Gastrocnemius medialis (tissue), 4 donors: ENCODE data around the gene CXCR5. TPM values are rescaled to one million over a fixed set of nuclear protein-coding genes. Genes with fewer than 3 reads are reported as not detected.

Source experiments
- ATAC-seq, 2 donors: fragments of 150-250 bp; one replicate each; pipeline ENCODE4 v1.9.1; 2016
- DNase-seq, 2 donors: peaks; one replicate each; pipeline ENCODE4 v3.0.0-alpha.2; 2019
- H3K27ac ChIP-seq, 4 donors: fragments of 200-600 bp; sonication (generic); 1 replicate in 1 of 4; 2 replicates in 3 of 4; pipeline ENCODE4 v1.5.1; 2016 to 2018; ENCODE audit warnings: mild to moderate bottlenecking in 2 of 4, moderate library complexity in 1 of 4
- H3K27me3 ChIP-seq, 3 donors: fragments of 200-600 bp; sonication (generic) in 2 of 3; 1 replicate in 1 of 3; 2 replicates in 2 of 3; pipeline versions ENCODE4 v1.5.1 to v1.6.0; 2016 to 2019; ENCODE audit warnings: mild to moderate bottlenecking in 1 of 3, moderate library complexity in 1 of 3
- H3K36me3 ChIP-seq, 2 donors: fragments of 200-600 bp; sonication (generic) in 1 of 2; one replicate each; pipeline ENCODE4 v1.5.1; 2017 to 2018
- H3K4me1 ChIP-seq, 2 donors: fragments of 200-600 bp; sonication (generic) in 1 of 2; one replicate each; pipeline ENCODE4 v1.5.1; 2016 to 2017; ENCODE audit warnings: mild to moderate bottlenecking in 2 of 2
- H3K4me3 ChIP-seq, 4 donors: fragments of 200-600 bp; sonication (generic) in 3 of 4; 1 replicate in 1 of 4; 2 replicates in 3 of 4; pipeline ENCODE4 v1.5.1; 2016 to 2019; ENCODE audit warnings: mild to moderate bottlenecking in 2 of 4
- H3K9me3 ChIP-seq, 3 donors: fragments of 200-600 bp; sonication (generic) in 2 of 3; 1 replicate in 1 of 3; 2 replicates in 2 of 3; pipeline ENCODE4 v1.5.1; 2016 to 2019
- POLR2A ChIP-seq, 2 donors: fragments of 450-650 bp; IDR thresholded peaks; one replicate each; pipeline ENCODE4 v1.6.1; 2017; ENCODE audit warnings: antibody characterized with exemption in 2 of 2, mild to moderate bottlenecking in 2 of 2, moderate library complexity in 2 of 2
- in situ Hi-C, 4 donors: fragments of 200-750 bp; cut with MboI; loops; one replicate each; pipeline versions ENCODE4 v1.15.0 to v1.8.0; 2017; ENCODE audit warnings: low sequenced_read_pairs in 4 of 4
- intact Hi-C: fragments of 100-400 bp; cut with DNase I; formaldehyde crosslinking; loops from one replicate; pipeline ENCODE4 v1.15.1; 2023; ENCODE audit warnings: low total_unique reads
- microRNA-seq, 2 donors: library from miRNA; unstranded; fragments of <30 nt; microRNA quantifications; one replicate each; pipeline ENCODE4, GENCODE V29; 2016; ENCODE audit warnings: borderline replicate concordance in 2 of 2
- total RNA-seq, 4 donors: library from RNA; depleted of rRNA; stranded (reverse); fragments of >200 nt; gene quantifications; one replicate each; pipeline versions ENCODE4 v1.1.0 to v1.2.3, GENCODE V29; 2016
- TF ChIP-seq, protein P1 (sequence below), 5 experiments: fragments of 450-650 bp in 3 of 5; fragments of 200-600 bp in 2 of 5; sonication (generic) in 2 of 5; IDR thresholded peaks in 4 of 5; conservative IDR thresholded peaks in 1 of 5; 1 replicate in 4 of 5; 2 replicates in 1 of 5; pipeline ENCODE4 v1.5.1; 2016 to 2019; ENCODE audit warnings: antibody characterized with exemption in 5 of 5, mild to moderate bottlenecking in 3 of 5, moderate library complexity in 3 of 5

Gene CXCR5
- total RNA-seq, 4 donors from 2014 or later = not detected

DNA sequence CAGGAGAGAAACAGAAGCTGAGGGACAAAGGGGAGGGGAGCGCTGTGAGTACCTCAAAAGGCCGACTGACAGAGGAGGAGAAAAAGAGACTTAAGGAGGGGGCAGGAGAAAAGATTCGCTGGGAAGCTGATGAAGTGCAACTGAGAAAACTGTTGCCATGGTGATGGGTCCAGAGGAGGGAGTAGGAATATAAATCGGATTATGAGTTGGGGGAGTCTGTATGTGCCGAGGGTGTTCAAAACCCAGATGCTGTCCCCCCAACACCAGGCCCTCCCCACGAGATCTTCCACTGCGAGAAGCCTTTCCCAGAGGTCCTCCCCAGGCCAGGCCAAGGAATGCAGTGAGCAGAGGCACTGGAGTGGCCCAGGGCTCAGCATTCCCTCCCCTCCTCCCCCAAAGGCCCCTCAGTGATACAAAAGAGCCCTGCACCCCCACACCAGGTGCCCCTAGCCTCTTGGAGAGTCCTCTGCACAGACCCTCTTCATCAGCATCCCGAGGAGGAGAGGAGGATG is 55.8 kb downstream of the CXCR5 start:
- Histone ChIP-seq H3K27ac (no peak overlapping the region), H3K36me3 (no peaks in the 10 kb centered on the region), H3K4me3 (no peak overlapping the region), H3K4me1 (no peaks in the 10 kb centered on the region), H3K9me3 (no peaks in the 10 kb centered on the region), H3K27me3 (no peaks in the 10 kb centered on the region)
- ATAC-seq = no peak
- no peak for DNase-seq
- in situ Hi-C loops (loop anchor here in 2 of 4 donors (10.0 to 25.0 kb wide), 3 partner anchors 152 to 245 kb away; partner anchors contain the start of gene DDX6 (in 1 of the 2)), intact Hi-C loops (no loop called here)
- TF ChIP-seq POLR2A (IDR thresholded peaks at IDR 0.05) = no peak
- TF ChIP-seq, protein P1, sequence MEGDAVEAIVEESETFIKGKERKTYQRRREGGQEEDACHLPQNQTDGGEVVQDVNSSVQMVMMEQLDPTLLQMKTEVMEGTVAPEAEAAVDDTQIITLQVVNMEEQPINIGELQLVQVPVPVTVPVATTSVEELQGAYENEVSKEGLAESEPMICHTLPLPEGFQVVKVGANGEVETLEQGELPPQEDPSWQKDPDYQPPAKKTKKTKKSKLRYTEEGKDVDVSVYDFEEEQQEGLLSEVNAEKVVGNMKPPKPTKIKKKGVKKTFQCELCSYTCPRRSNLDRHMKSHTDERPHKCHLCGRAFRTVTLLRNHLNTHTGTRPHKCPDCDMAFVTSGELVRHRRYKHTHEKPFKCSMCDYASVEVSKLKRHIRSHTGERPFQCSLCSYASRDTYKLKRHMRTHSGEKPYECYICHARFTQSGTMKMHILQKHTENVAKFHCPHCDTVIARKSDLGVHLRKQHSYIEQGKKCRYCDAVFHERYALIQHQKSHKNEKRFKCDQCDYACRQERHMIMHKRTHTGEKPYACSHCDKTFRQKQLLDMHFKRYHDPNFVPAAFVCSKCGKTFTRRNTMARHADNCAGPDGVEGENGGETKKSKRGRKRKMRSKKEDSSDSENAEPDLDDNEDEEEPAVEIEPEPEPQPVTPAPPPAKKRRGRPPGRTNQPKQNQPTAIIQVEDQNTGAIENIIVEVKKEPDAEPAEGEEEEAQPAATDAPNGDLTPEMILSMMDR (IDR thresholded peaks at IDR 0.05 in 4 of 5, conservative IDR thresholded peaks at IDR 0.05 in 1 of 5) = no peak

- no peaks in the 10 kb centered on the region for H3K27me3 ChIP-seq
- DNase-seq (no peak), ATAC-seq (no peak)
- TF ChIP-seq, protein P1 (IDR thresholded peaks at IDR 0.05 in 4 of 5, conservative IDR thresholded peaks at IDR 0.05 in 1 of 5) = no peak
- no peak for TF ChIP-seq POLR2A (IDR thresholded peaks at IDR 0.05)
- H3K36me3 ChIP-seq = no peaks in the 10 kb centered on the region
- in situ Hi-C loops = loop anchor here in 2 of 4 donors (10.0 to 25.0 kb wide), 3 partner anchors 153 to 245 kb away; partner anchors contain the start of gene DDX6 (in 1 of the 2)
- intact Hi-C loops = loop anchor here (5.0 kb wide), 1 partner anchor 38 kb away; no protein-coding TSS in a partner anchor
- H3K9me3 ChIP-seq = no peaks in the 10 kb centered on the region
- H3K27ac ChIP-seq = no peak overlapping the region
- H3K4me3 ChIP-seq = no peak overlapping the region
- H3K4me1 ChIP-seq = no peaks in the 10 kb centered on the region
Measured at GRCh38 chr11:118939953-118940598, 56.4 kb downstream of the CXCR5 start.

GRCh38 chr11:118947091-118947490 is 63.4 kb downstream of the CXCR5 start:
- Histone ChIP-seq H3K4me3 (no peak overlapping the region), H3K27ac (no peak overlapping the region), H3K36me3 (no peaks in the 10 kb centered on the region), H3K27me3 (no peaks in the 10 kb centered on the region), H3K9me3 (no peaks in the 10 kb centered on the region), H3K4me1 (no peaks in the 10 kb centered on the region)
- TF ChIP-seq, protein P1 (IDR thresholded peaks at IDR 0.05 in 4 of 5, conservative IDR thresholded peaks at IDR 0.05 in 1 of 5) = no peak
- no peak for TF ChIP-seq POLR2A (IDR thresholded peaks at IDR 0.05)
- in situ Hi-C loops = loop anchor here in 1 of 4 donors (25.0 kb wide), 1 partner anchor 160 kb away; the partner anchor contains the start of gene DDX6
- intact Hi-C loops = no loop called here
- DNase-seq = no peak
- ATAC-seq = no peak

Small RNA genes lying within 50 kb of the gene (microRNA-seq; reads per million reads assigned to microRNA genes)
- gene MIR4492 = 0 reads per million in 2 donors

Other genes starting within 250 kb of the CXCR5 start
- not detected for gene TREH, start 204.2 kb upstream of the CXCR5 start, total RNA-seq
- 100 to 1,000 TPM in 2 of 4 donors, 10 to 100 TPM in 2; 73.4 to 125 (median 98.2) TPM for gene DDX6, start 92.7 kb upstream of the CXCR5 start, total RNA-seq
- gene BCL9L, start 42.0 kb downstream of the CXCR5 start, total RNA-seq = 10 to 100 TPM; 17.1 to 35.6 (median 23.8) TPM
- gene UPK2, start 72.4 kb downstream of the CXCR5 start, total RNA-seq = not detected
- not detected for gene FOXR1, start 87.9 kb downstream of the CXCR5 start, total RNA-seq
- gene CENATAC, start 114.2 kb downstream of the CXCR5 start, total RNA-seq = 10 to 100 TPM in 3 of 4 donors, 1 to 10 TPM in 1; 7.4 to 36.4 (median 16.1) TPM
- 1,000 to 10,000 TPM; 1,700 to 2,567 (median 1,849) TPM for gene RPS25, start 134.5 kb downstream of the CXCR5 start, total RNA-seq
- 10 to 100 TPM; 43.0 to 82.8 (median 66.9) TPM for gene TRAPPC4, start 134.9 kb downstream of the CXCR5 start, total RNA-seq
- 10 to 100 TPM; 29.7 to 72.9 (median 56.4) TPM for gene SLC37A4, start 147.0 kb downstream of the CXCR5 start, total RNA-seq
- gene HYOU1, start 173.3 kb downstream of the CXCR5 start, total RNA-seq = 10 to 100 TPM; 18.4 to 29.2 (median 21.9) TPM
- gene VPS11, start 183.9 kb downstream of the CXCR5 start, total RNA-seq = 10 to 100 TPM; 16.5 to 25.9 (median 20.3) TPM
- 10 to 100 TPM in 3 of 4 donors, 1 to 10 TPM in 1; 8.7 to 31.1 (median 14.5) TPM for gene HMBS, start 201.0 kb downstream of the CXCR5 start, total RNA-seq
- gene DPAGT1, start 218.0 kb downstream of the CXCR5 start, total RNA-seq = 10 to 100 TPM in 3 of 4 donors, 1 to 10 TPM in 1; 8.9 to 34.0 (median 15.1) TPM
- 10 to 100 TPM; 10.0 to 30.7 (median 18.7) TPM for gene C2CD2L, start 223.5 kb downstream of the CXCR5 start, total RNA-seq
- gene HINFP, start 237.7 kb downstream of the CXCR5 start, total RNA-seq = 10 to 100 TPM in 3 of 4 donors, 1 to 10 TPM in 1; 8.1 to 17.8 (median 15.3) TPM